CD4-positive, alpha-beta T cell (primary cell): Measurements from ENCODE around the gene TNK2. TPM values are rescaled to one million over a fixed set of nuclear protein-coding genes. Genes with fewer than 3 reads are reported as not detected.
A peak's percentile ranks its signal among the peaks of the same experiment; 100 is the strongest.

Experiments
- ATAC-seq: fragments of 200-7000 bp; cut with Tn5 transposase; one replicate; pipeline ENCODE4 v1.10.0; 2022; ENCODE audit warnings: mild to moderate bottlenecking; ENCODE audit not compliant: poor library complexity
- CTCF ChIA-PET: fragments of 350-600 bp; sonication (Branson Sonifier 250); formaldehyde crosslinking; loops from one replicate; lab custom pipeline; 2021; ENCODE audit warnings: antibody characterized with exemption, inconsistent platforms; lab: Charles Lee
- POLR2A ChIA-PET: fragments of 350-600 bp; sonication (Branson Sonifier 250); formaldehyde crosslinking; loops from one replicate; lab custom pipeline; 2021; ENCODE audit warnings: antibody characterized with exemption, inconsistent platforms; lab: Charles Lee
- DNase-seq, 14 experiments: peaks; one replicate each; pipeline ENCODE4 v3.0.0-alpha.2; 2013 to 2020; ENCODE audit warnings: mixed read lengths in 2 of 14
- H3K27ac ChIP-seq, 2 donors: one replicate each; pipeline versions ENCODE4 v1.5.1 to v1.7.0; 2013; ENCODE audit warnings: low read length in 2 of 2, low read depth in 1 of 2, mild to moderate bottlenecking in 1 of 2
- H3K27me3 ChIP-seq, 2 experiments: 1 replicate in 1 of 2; 2 replicates in 1 of 2; pipeline versions ENCODE4 v1.6.1 to v1.7.0; 2013; ENCODE audit warnings: low read length in 2 of 2, control low read depth in 1 of 2, mild to moderate bottlenecking in 1 of 2, moderate library complexity in 1 of 2; ENCODE audit not compliant: insufficient read depth in 2 of 2, control insufficient read depth in 1 of 2
- H3K36me3 ChIP-seq: one replicate; pipeline ENCODE4 v1.6.1; 2013; ENCODE audit warnings: low read length, control low read depth; ENCODE audit not compliant: insufficient read depth
- H3K4me1 ChIP-seq: one replicate; pipeline ENCODE4 v1.6.1; 2013; ENCODE audit warnings: low read length, control low read depth; ENCODE audit not compliant: insufficient read depth
- H3K4me3 ChIP-seq: one replicate; pipeline ENCODE4 v1.5.1; 2013; ENCODE audit warnings: mild to moderate bottlenecking, low read length, moderate library complexity
- H3K9me3 ChIP-seq, 2 experiments: 1 replicate in 1 of 2; 2 replicates in 1 of 2; pipeline versions ENCODE4 v1.6.1 to v1.7.0; 2013; ENCODE audit warnings: low read length in 2 of 2, mild to moderate bottlenecking in 2 of 2, control low read depth in 1 of 2, moderate library complexity in 1 of 2; ENCODE audit not compliant: control insufficient read depth in 1 of 2, insufficient read depth in 1 of 2
- H3K27ac Mint-ChIP-seq: one replicate; pipeline ENCODE4 v1.8.0; 2020; ENCODE audit warnings: mixed read lengths
- H3K27me3 Mint-ChIP-seq: one replicate; pipeline ENCODE4 v1.8.0; 2021; ENCODE audit warnings: mixed read lengths
- H3K36me3 Mint-ChIP-seq: one replicate; pipeline ENCODE4 v1.8.0; 2021; ENCODE audit warnings: low read depth, mixed read lengths
- H3K4me1 Mint-ChIP-seq: one replicate; pipeline ENCODE4 v1.8.0; 2021; ENCODE audit warnings: low read depth, mixed read lengths
- H3K4me3 Mint-ChIP-seq: one replicate; pipeline ENCODE4 v1.8.0; 2020; ENCODE audit warnings: mild to moderate bottlenecking, mixed read lengths
- H3K9me3 Mint-ChIP-seq: one replicate; pipeline ENCODE4 v1.8.0; 2020; ENCODE audit warnings: mixed read lengths
- CTCF ChIP-seq: fragments of 200-600 bp; IDR thresholded peaks from one replicate; pipeline ENCODE4 v1.8.0; 2022; ENCODE audit warnings: antibody characterized with exemption, mild to moderate bottlenecking
- intact Hi-C, 2 experiments: fragments of 100-400 bp; cut with DNase I in 1 of 2; cut with micrococcal nuclease in 1 of 2; formaldehyde crosslinking; loops; one replicate each; pipeline versions ENCODE4 v1.15.1 to v1.9.0; 2023 to 2025; cut with DNase I, micrococcal nuclease
- total RNA-seq, 174 experiments: library from RNA in 2 of 174; stranded (reverse) in 2 of 174; gene quantifications; one replicate each; pipeline ENCODE4 v1.2.3 and lab custom pipeline; 2021 to 2026

Gene TNK2
- total RNA-seq, 2 experiments from 2014 or later = 161 to 171 TPM

DNA sequence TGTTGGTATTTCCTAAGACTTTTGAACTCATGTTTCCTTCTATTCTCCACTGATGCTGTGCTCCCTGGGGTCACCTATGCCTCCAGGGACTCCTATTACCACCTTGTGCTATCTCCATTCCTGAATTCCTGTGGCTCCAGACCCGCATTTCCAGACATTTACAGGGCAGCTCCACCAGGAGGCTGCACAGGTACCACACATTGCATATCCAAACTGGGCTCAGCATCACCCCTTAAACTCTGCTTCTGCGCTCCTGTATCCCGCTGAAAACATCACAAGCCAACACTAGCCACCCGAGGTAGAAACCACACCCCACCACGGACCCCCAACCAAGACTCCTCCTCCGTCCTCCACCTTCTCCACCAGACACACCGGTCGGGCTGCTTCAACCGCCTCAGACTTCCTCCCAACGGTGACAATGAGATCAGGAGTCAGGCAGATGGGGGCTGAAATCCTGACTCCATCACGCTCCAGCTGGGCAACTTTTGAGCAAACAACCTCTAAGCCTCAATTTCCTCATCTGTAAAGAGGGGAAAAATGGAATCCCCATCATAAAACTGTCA lies 10.4 kb downstream of the TNK2 start:
- intact Hi-C loops = no loop called here
- no peak for TF ChIP-seq CTCF
- Histone ChIP-seq H3K9me3 (no peaks in the 10 kb centered on the region), H3K4me1 (peaks cover 80% of the 10 kb centered on the region), H3K4me3 (no peak overlapping the region), H3K36me3 (no peaks in the 10 kb centered on the region), H3K27ac (no peak overlapping the region), H3K27me3 (no peaks in the 10 kb centered on the region)
- CTCF ChIA-PET = interaction anchor here (1.1 to 5.2 kb wide), 3 partner anchors 9 to 35 kb away, joined by 3 to 91 read pairs (median 5); partner anchors contain the start of gene TNK2
- H3K4me1 Mint-ChIP-seq = peaks cover 66% of the 10 kb centered on the region
- H3K9me3 Mint-ChIP-seq = no peaks in the 10 kb centered on the region
- peak in 1 of 14 experiments; percentile 18 for DNase-seq
- H3K4me3 Mint-ChIP-seq = peak overlapping the region; percentile 65
- no peaks in the 10 kb centered on the region for H3K27me3 Mint-ChIP-seq
- peaks cover 12% of the 10 kb centered on the region for H3K36me3 Mint-ChIP-seq
- ATAC-seq = no peak
- POLR2A ChIA-PET = interaction anchor here (5.7 to 5.9 kb wide), 2 partner anchors 9 to 16 kb away, joined by 52 to 231 read pairs; partner anchors contain the start of gene TNK2
- peak overlapping the region; percentile 92 for H3K27ac Mint-ChIP-seq

DNA sequence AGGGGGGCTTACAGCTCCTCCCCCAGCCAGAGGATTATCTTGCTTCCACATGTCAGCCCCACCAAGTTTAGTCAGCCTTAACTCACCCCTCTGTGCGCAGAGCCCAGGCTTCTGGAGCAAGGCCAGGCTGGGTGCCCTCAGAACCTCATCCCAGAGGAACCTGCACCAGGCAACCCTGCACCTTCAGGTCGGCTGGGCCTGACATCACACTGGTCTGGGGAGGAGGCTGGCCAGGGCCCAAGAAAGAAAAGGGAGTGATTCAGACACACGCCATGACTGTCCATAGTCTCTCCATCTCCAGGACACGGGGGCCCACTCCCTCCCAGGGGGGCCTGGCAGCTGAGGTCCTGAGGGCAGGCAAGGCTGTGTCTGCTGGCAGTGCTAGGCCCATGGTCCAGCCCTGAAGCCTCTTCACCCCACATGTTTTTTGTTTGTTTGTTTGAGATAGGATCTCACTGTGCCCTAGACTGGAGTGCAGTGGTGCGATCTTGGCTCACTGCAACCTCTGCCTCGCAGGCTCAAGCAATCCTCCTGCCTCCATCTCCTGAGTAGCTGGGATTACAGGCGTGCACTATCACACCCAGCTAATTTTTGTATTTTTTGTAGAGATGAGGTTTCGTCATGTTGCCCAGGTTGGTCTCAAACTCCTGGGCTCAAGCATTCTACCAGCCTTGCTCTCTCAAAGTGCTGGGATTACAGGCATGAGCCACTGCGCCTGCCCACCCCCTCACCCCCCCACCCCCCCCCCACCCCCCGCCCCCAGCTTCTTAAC lies 11.1 kb downstream of the TNK2 start:
- no peak for TF ChIP-seq CTCF
- ChIA-PET POLR2A (interaction anchor here (5.7 to 5.9 kb wide), 2 partner anchors 9 to 16 kb away, joined by 52 to 231 read pairs; partner anchors contain the start of gene TNK2), CTCF (interaction anchor here (1.1 to 5.2 kb wide), 4 partner anchors 10 to 34 kb away, joined by 3 to 91 read pairs (median 5); partner anchors contain the start of gene TNK2)
- H3K27ac Mint-ChIP-seq = peak overlapping the region; percentile 92
- Histone ChIP-seq H3K9me3 (no peaks in the 10 kb centered on the region), H3K4me3 (no peak overlapping the region), H3K4me1 (peaks cover 80% of the 10 kb centered on the region), H3K27ac (peak overlapping the region; percentile 84 to 88), H3K36me3 (peaks cover under 1% of the 10 kb centered on the region), H3K27me3 (no peaks in the 10 kb centered on the region)
- H3K27me3 Mint-ChIP-seq = no peaks in the 10 kb centered on the region
- peaks cover 12% of the 10 kb centered on the region for H3K36me3 Mint-ChIP-seq
- peaks cover 66% of the 10 kb centered on the region for H3K4me1 Mint-ChIP-seq
- DNase-seq (peak in 1 of 14 experiments; percentile 29), ATAC-seq (no peak)
- no peaks in the 10 kb centered on the region for H3K9me3 Mint-ChIP-seq
- intact Hi-C loops = no loop called here
- peak overlapping the region; percentile 89 for H3K4me3 Mint-ChIP-seq

GRCh38 chr3:195896361-195897080 lies 11.8 kb downstream of the TNK2 start:
- Mint-ChIP-seq H3K9me3 (no peaks in the 10 kb centered on the region), H3K27me3 (no peaks in the 10 kb centered on the region), H3K4me1 (peaks cover 62% of the 10 kb centered on the region), H3K4me3 (peak overlapping the region; percentile 89), H3K27ac (peak overlapping the region; percentile 92), H3K36me3 (peaks cover 12% of the 10 kb centered on the region)
- DNase-seq = no peak
- no peak for TF ChIP-seq CTCF
- H3K36me3 ChIP-seq = peaks cover 8% of the 10 kb centered on the region
- no peaks in the 10 kb centered on the region for H3K9me3 ChIP-seq
- ChIA-PET POLR2A (interaction anchor here (0.6 to 5.9 kb wide), 5 partner anchors 10 to 490 kb away, joined by 3 to 231 read pairs (median 3); partner anchors contain the start of gene TNK2), CTCF (interaction anchor here (1.2 to 5.2 kb wide), 3 partner anchors 10 to 33 kb away, joined by 5 to 91 read pairs (median 79); partner anchors contain the start of gene TNK2)
- peak overlapping the region; percentile 84 to 88 for H3K27ac ChIP-seq
- ATAC-seq = peak; percentile 12
- intact Hi-C loops = loop anchor here in 1 of 2 experiments (1.0 kb wide), 1 partner anchor 10 kb away; no protein-coding TSS in a partner anchor
- peaks cover 81% of the 10 kb centered on the region for H3K4me1 ChIP-seq
- peak overlapping the region; percentile 80 for H3K4me3 ChIP-seq
- H3K27me3 ChIP-seq = no peaks in the 10 kb centered on the region
